Smooth muscle cell (in vitro differentiated cells): ENCODE measurements around the gene KCND2. TPM values are rescaled to one million over a fixed set of nuclear protein-coding genes. Genes with fewer than 3 reads are reported as not detected.

Experiments used
- DNase-seq: peaks from one replicate; lab custom pipeline; 2025; ENCODE audit not compliant: unreplicated experiment; lab: John Stamatoyannopoulos, UW
- H2AFZ ChIP-seq: fragments of 200-600 bp; sonication (generic); 2 replicates; pipeline ENCODE4 v1.6.0; 2016; ENCODE audit warnings: antibody characterized with exemption, low read depth, mild to moderate bottlenecking
- H3F3A ChIP-seq: fragments of 200-600 bp; sonication (generic); 2 replicates; pipeline ENCODE4 v1.6.0; 2017; ENCODE audit warnings: antibody characterized with exemption, low read depth
- H3K27ac ChIP-seq: fragments of 200-600 bp; sonication (generic); 2 replicates; pipeline ENCODE4 v1.5.1; 2016; ENCODE audit warnings: low read depth, mild to moderate bottlenecking
- H3K27me3 ChIP-seq: fragments of 200-600 bp; sonication (generic); 2 replicates; pipeline ENCODE4 v1.6.1; 2016; ENCODE audit warnings: low read depth, mild to moderate bottlenecking
- H3K36me3 ChIP-seq: fragments of 200-600 bp; sonication (generic); 2 replicates; pipeline ENCODE4 v1.5.1; 2016; ENCODE audit warnings: low read depth
- H3K4me1 ChIP-seq: fragments of 200-600 bp; sonication (generic); 2 replicates; pipeline ENCODE4 v1.5.1; 2016; ENCODE audit warnings: low read depth
- H3K4me2 ChIP-seq: fragments of 200-600 bp; sonication (generic); 2 replicates; pipeline ENCODE4 v1.6.0; 2016; ENCODE audit warnings: mild to moderate bottlenecking
- H3K4me3 ChIP-seq: fragments of 200-600 bp; sonication (generic); 2 replicates; pipeline ENCODE4 v1.5.1; 2016; ENCODE audit warnings: mild to moderate bottlenecking
- H3K79me2 ChIP-seq: fragments of 200-600 bp; sonication (generic); 2 replicates; pipeline ENCODE4 v1.6.0; 2016; ENCODE audit warnings: low read depth, mild to moderate bottlenecking
- H3K9ac ChIP-seq: fragments of 200-600 bp; sonication (generic); 2 replicates; pipeline ENCODE4 v1.6.0; 2016; ENCODE audit warnings: low read depth
- H3K9me3 ChIP-seq: fragments of 200-600 bp; sonication (generic); replicated peaks from 2 replicates; pipeline ENCODE4 v1.5.1; 2016; ENCODE audit warnings: low read depth
- H4K20me1 ChIP-seq: fragments of 200-600 bp; sonication (generic); 2 replicates; pipeline ENCODE4 v1.6.0; 2016; ENCODE audit warnings: low read depth
- WGBS: methylation state at CpG from one replicate; pipeline ENCODE4 v1.1.7; 2016; ENCODE audit warnings: low lambda C conversion rate; 5-methylcytosine and 5-hydroxymethylcytosine counted together
- polyA plus RNA-seq: library from polyadenylated mRNA; unstranded; fragments of >200 nt; fragmentation: Nextera tagmentation; extraction: Ambion mirVana; gene quantifications from 2 replicates; pipeline ENCODE4 v1.2.1, GENCODE V29; 2016
- total RNA-seq: library from RNA; depleted of rRNA; stranded (reverse); fragments of >200 nt; gene quantifications from 2 replicates; pipeline ENCODE4 v1.2.3, GENCODE V29; 2014
- TF ChIP-seq, protein P1 (sequence below): fragments of 200-600 bp; sonication (generic); IDR thresholded peaks from 2 replicates; pipeline ENCODE4 v1.5.1; 2017; ENCODE audit warnings: borderline replicate concordance, mild to moderate bottlenecking, antibody characterized with exemption; ENCODE audit not compliant: insufficient read depth, poor library complexity, severe bottlenecking

The KCND2 gene
- total and polyA plus RNA-seq, 2 experiments from 2014 or later: 1.6 to 2.9 TPM

DNA sequence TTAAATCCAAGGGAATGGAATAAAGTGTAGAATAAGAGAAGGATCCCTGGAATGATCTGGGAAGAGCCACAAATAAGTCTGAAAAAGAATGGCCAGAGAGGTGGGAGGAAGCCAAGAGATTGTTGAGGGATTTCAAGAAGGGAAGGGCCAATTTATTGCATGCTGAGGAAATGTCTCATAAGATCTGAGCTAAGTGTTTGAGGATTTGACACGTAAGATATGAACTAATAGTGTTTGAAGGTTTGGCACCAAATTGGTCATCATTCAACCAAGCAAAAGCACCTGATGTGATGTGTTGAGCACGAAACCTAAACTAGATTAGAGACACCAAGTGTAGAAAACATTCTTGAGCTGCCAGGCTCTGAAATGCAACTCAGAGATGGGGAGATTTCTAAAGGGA is 487.1 kb downstream of the KCND2 start:
- no peaks in the 10 kb centered on the region for H3K79me2 ChIP-seq
- no peak overlapping the region for H3K27ac ChIP-seq
- H3K36me3 ChIP-seq: no peaks in the 10 kb centered on the region
- no peak overlapping the region for H3K4me2 ChIP-seq
- DNase-seq: no peak
- no peaks in the 10 kb centered on the region for H4K20me1 ChIP-seq
- 88% methylated on average over 2 of the region's 2 CpGs for WGBS
- H3K4me3 ChIP-seq: no peak overlapping the region
- H3K4me1 ChIP-seq: no peaks in the 10 kb centered on the region
- no peaks in the 10 kb centered on the region for H3F3A ChIP-seq
- H2AFZ ChIP-seq: no peak overlapping the region
- TF ChIP-seq, protein P1, sequence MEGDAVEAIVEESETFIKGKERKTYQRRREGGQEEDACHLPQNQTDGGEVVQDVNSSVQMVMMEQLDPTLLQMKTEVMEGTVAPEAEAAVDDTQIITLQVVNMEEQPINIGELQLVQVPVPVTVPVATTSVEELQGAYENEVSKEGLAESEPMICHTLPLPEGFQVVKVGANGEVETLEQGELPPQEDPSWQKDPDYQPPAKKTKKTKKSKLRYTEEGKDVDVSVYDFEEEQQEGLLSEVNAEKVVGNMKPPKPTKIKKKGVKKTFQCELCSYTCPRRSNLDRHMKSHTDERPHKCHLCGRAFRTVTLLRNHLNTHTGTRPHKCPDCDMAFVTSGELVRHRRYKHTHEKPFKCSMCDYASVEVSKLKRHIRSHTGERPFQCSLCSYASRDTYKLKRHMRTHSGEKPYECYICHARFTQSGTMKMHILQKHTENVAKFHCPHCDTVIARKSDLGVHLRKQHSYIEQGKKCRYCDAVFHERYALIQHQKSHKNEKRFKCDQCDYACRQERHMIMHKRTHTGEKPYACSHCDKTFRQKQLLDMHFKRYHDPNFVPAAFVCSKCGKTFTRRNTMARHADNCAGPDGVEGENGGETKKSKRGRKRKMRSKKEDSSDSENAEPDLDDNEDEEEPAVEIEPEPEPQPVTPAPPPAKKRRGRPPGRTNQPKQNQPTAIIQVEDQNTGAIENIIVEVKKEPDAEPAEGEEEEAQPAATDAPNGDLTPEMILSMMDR: no peak
- H3K27me3 ChIP-seq: no peaks in the 10 kb centered on the region
- H3K9ac ChIP-seq: no peak overlapping the region
- H3K9me3 ChIP-seq: no peaks in the 10 kb centered on the region

DNA sequence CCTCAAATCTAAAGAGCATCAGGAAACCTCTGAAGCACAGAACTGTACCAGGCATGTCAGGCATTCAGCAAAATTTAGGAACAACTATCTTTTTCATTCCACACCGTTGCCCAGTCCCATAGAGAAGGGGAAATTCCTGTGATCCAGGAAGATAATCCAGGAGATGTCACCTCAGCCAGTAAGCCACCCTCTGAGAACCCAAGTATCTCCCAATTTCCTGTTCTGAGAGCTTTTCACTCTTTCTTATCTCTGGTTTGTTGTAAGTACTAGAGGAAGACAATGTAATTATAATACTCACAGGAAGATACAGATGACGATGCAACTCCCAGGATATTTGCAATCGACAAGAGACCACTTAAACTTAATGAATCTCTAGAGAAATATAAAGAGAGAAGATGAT is 487.9 kb downstream of the KCND2 start:
- Histone ChIP-seq H3K9ac (no peak overlapping the region), H2AFZ (no peak overlapping the region), H3K79me2 (no peaks in the 10 kb centered on the region), H3K4me2 (no peak overlapping the region), H3K36me3 (no peaks in the 10 kb centered on the region), H3K27ac (no peak overlapping the region), H3K9me3 (no peaks in the 10 kb centered on the region), H3F3A (no peaks in the 10 kb centered on the region), H3K27me3 (no peaks in the 10 kb centered on the region), H3K4me3 (no peak overlapping the region), H3K4me1 (no peaks in the 10 kb centered on the region), H4K20me1 (no peaks in the 10 kb centered on the region)
- no peak for DNase-seq
- WGBS: 72% methylated on average over 3 of the region's 3 CpGs
- TF ChIP-seq, protein P1: no peak

DNA sequence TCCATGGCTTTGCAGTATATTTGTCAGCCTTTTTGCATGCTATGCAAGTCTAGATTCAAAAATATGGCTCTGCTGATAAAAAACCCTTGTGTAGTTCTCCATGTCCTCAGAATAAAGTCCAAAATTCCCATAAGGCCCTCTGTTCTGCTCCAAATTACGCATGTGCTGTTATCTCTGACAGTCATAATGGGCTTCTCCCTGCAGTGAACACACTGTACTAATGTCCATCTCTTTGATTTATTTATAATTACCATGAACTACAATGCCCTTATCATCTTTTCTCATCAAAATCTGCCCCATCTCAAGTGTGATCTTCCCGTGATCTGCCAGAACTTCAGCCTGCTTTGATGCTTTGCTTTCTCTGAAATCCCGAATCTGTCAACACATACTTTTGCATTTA is 497.2 kb downstream of the KCND2 start:
- no peaks in the 10 kb centered on the region for H3K9me3 ChIP-seq
- H3K36me3 ChIP-seq: no peaks in the 10 kb centered on the region
- no peak overlapping the region for H3K4me2 ChIP-seq
- no peaks in the 10 kb centered on the region for H3K4me1 ChIP-seq
- TF ChIP-seq, protein P1: no peak
- H3K4me3 ChIP-seq: no peak overlapping the region
- no peaks in the 10 kb centered on the region for H3K27me3 ChIP-seq
- DNase-seq: no peak
- no peak overlapping the region for H3K27ac ChIP-seq
- peaks cover under 1% of the 10 kb centered on the region for H3F3A ChIP-seq
- no peak overlapping the region for H3K9ac ChIP-seq
- no peak overlapping the region for H2AFZ ChIP-seq
- H4K20me1 ChIP-seq: no peaks in the 10 kb centered on the region
- H3K79me2 ChIP-seq: no peaks in the 10 kb centered on the region
- WGBS: 94% methylated on average over 3 of the region's 3 CpGs

DNA sequence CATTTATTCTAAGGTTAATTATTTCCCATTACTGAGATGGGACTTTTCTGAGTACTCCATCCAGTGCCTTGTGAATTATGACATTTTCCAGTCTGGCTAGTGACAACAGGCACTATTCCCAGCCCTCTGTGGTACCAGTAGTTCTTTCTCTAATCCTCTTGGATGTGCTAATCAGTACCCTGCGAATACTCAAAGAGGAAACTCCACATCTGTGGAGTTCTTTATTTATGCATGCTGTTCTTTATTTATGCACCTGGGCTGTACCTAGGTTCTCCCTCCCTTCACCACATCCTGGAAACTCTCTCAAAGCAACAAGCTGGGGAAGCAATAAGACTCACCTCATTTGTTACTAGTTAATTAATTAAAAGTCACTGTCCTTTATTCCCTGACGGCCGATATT is 501.5 kb downstream of the KCND2 start:
- Histone ChIP-seq H3K9ac (no peak overlapping the region), H2AFZ (no peak overlapping the region), H3K4me3 (no peak overlapping the region), H3K27ac (no peak overlapping the region), H3K4me2 (no peak overlapping the region), H4K20me1 (no peaks in the 10 kb centered on the region), H3F3A (peaks cover 5% of the 10 kb centered on the region), H3K79me2 (no peaks in the 10 kb centered on the region), H3K36me3 (no peaks in the 10 kb centered on the region), H3K9me3 (no peaks in the 10 kb centered on the region), H3K27me3 (no peaks in the 10 kb centered on the region), H3K4me1 (no peaks in the 10 kb centered on the region)
- TF ChIP-seq, protein P1: no peak
- DNase-seq: no peak
- 62% methylated on average over 3 of the region's 3 CpGs for WGBS
